IMR-90 (cell line): Measurements from ENCODE around the gene KLRC3. TPM values are rescaled to one million over a fixed set of nuclear protein-coding genes. Genes with fewer than 3 reads are reported as not detected.

Source experiments
- ATAC-seq: fragments of 200-7000 bp; cut with Tn5 transposase; 2 replicates; pipeline ENCODE4 v1.9.1; 2020; ENCODE audit warnings: low read depth, mild to moderate bottlenecking, moderate library complexity
- BruUV-seq: library from RNA; stranded (reverse); fragments of 400-500 nt; replicated peaks from 2 replicates; lab custom pipeline; 2021; lab: Mats Ljungman, UMichigan
- CTCF ChIA-PET: fragments of 300-600 bp; formaldehyde crosslinking; extraction: SDS; loops from one replicate; lab custom pipeline; 2021; ENCODE audit warnings: antibody characterized with exemption; lab: Yijun Ruan, JAX
- POLR2A ChIA-PET: fragments of 300-600 bp; sonication (Branson Sonifier 250); formaldehyde crosslinking; loops from one replicate; lab custom pipeline; 2022; ENCODE audit warnings: antibody characterized with exemption; ENCODE audit not compliant: unreplicated experiment; lab: Charles Lee
- DNase-seq: peaks from one replicate; pipeline ENCODE4 v3.0.0; 2013
- H2AFZ ChIP-seq: replicated peaks from 2 replicates; pipeline ENCODE3; 2013; ENCODE audit warnings: low read length, mild to moderate bottlenecking; ENCODE audit not compliant: poor library complexity
- H2AK5ac ChIP-seq: 2 replicates; pipeline ENCODE4 v1.6.1; 2013; ENCODE audit warnings: low read depth, low read length, inconsistent platforms
- H2AK9ac ChIP-seq: replicated peaks from 2 replicates; pipeline ENCODE3; 2013; ENCODE audit warnings: mild to moderate bottlenecking, low read depth, low read length, moderate library complexity; ENCODE audit not compliant: poor library complexity
- H2BK120ac ChIP-seq: 2 replicates; pipeline ENCODE4 v1.6.1; 2013; ENCODE audit warnings: low read depth, low read length, inconsistent platforms
- H2BK15ac ChIP-seq: 3 replicates; pipeline ENCODE4 v1.6.1; 2013; ENCODE audit warnings: low read depth, low read length, inconsistent platforms
- H2BK20ac ChIP-seq: 2 replicates; pipeline ENCODE4 v1.6.1; 2013; ENCODE audit warnings: low read depth, mild to moderate bottlenecking, inconsistent platforms, low read length, moderate library complexity
- H2BK5ac ChIP-seq: 2 replicates; pipeline ENCODE4 v1.6.1; 2013; ENCODE audit warnings: mild to moderate bottlenecking, low read depth, low read length, inconsistent platforms; ENCODE audit not compliant: poor library complexity, severe bottlenecking
- H3K14ac ChIP-seq: replicated peaks from 2 replicates; pipeline ENCODE4 v1.6.1; 2013; ENCODE audit warnings: low read depth, low read length, inconsistent platforms
- H3K18ac ChIP-seq: 2 replicates; pipeline ENCODE4 v1.6.1; 2013; ENCODE audit warnings: low read depth, low read length, control low read depth
- H3K23ac ChIP-seq: 2 replicates; pipeline ENCODE4 v1.6.1; 2013; ENCODE audit warnings: low read depth, low read length, inconsistent platforms
- H3K27ac ChIP-seq: 2 replicates; pipeline ENCODE4 v1.5.1; 2013; ENCODE audit warnings: mild to moderate bottlenecking, control low read depth, low read length; ENCODE audit not compliant: insufficient read depth
- H3K27me3 ChIP-seq: 2 replicates; pipeline ENCODE4 v1.6.1; 2013; ENCODE audit warnings: low read length; ENCODE audit not compliant: control insufficient read depth, insufficient read depth
- H3K36me3 ChIP-seq: 2 replicates; pipeline ENCODE4 v1.6.1; 2013; ENCODE audit warnings: low read length, mixed read lengths; ENCODE audit not compliant: control insufficient read depth, insufficient read depth
- H3K4ac ChIP-seq: 2 replicates; pipeline ENCODE4 v1.6.1; 2013; ENCODE audit warnings: low read depth, low read length, inconsistent platforms
- H3K4me1 ChIP-seq: 2 replicates; pipeline ENCODE4 v1.6.1; 2013; ENCODE audit warnings: low read length, mixed read lengths; ENCODE audit not compliant: control insufficient read depth, insufficient read depth
- H3K4me2 ChIP-seq: 2 replicates; pipeline ENCODE4 v1.6.1; 2013; ENCODE audit warnings: low read depth, mild to moderate bottlenecking, control low read depth, low read length, moderate library complexity
- H3K4me3 ChIP-seq: 2 replicates; pipeline ENCODE4 v1.5.1; 2013; ENCODE audit warnings: low read depth, mild to moderate bottlenecking, control low read depth, low read length, moderate library complexity; ENCODE audit not compliant: insufficient read depth
- H3K56ac ChIP-seq: 2 replicates; pipeline ENCODE4 v1.6.1; 2013; ENCODE audit warnings: low read length, inconsistent platforms; ENCODE audit not compliant: insufficient read depth; ENCODE audit errors: extremely low read depth
- H3K79me1 ChIP-seq, 2 experiments: 2 replicates each; pipeline ENCODE4 v1.6.1; 2013; ENCODE audit warnings: low read length in 2 of 2, inconsistent platforms in 1 of 2, low read depth in 1 of 2
- H3K9ac ChIP-seq: 2 replicates; pipeline ENCODE4 v1.6.1; 2013; ENCODE audit warnings: low read depth, low read length, control low read depth
- H3K9me1 ChIP-seq: 2 replicates; pipeline ENCODE4 v1.6.1; 2013; ENCODE audit warnings: low read length, inconsistent platforms; ENCODE audit not compliant: insufficient read depth
- H3K9me3 ChIP-seq: 2 replicates; pipeline ENCODE4 v1.6.1; 2013; ENCODE audit warnings: low read length; ENCODE audit not compliant: control insufficient read depth, insufficient read depth
- H4K20me1 ChIP-seq: 2 replicates; pipeline ENCODE4 v1.6.1; 2013; ENCODE audit warnings: low read length, inconsistent platforms; ENCODE audit not compliant: insufficient read depth
- H4K5ac ChIP-seq: 2 replicates; pipeline ENCODE4 v1.6.1; 2013; ENCODE audit warnings: mild to moderate bottlenecking, low read depth, low read length, control low read depth
- H4K8ac ChIP-seq, 2 experiments: 2 replicates each; pipeline ENCODE4 v1.6.1; 2013; ENCODE audit warnings: low read depth in 2 of 2, low read length in 2 of 2, control low read depth in 1 of 2, inconsistent platforms in 1 of 2
- H4K91ac ChIP-seq: 2 replicates; pipeline ENCODE4 v1.6.1; 2013; ENCODE audit warnings: low read depth, low read length, inconsistent platforms; ENCODE audit not compliant: insufficient read depth
- BHLHE40 ChIP-seq: fragments of 150-350 bp; IDR thresholded peaks from 2 replicates; pipeline ENCODE4 v1.6.1; 2016; ENCODE audit warnings: mild to moderate bottlenecking, low read depth, low read length
- CEBPB ChIP-seq: IDR thresholded peaks from 2 replicates; pipeline ENCODE4 v1.6.1; 2012; ENCODE audit warnings: low read depth, low read length, improper control_type of control experiment
- CHD1 ChIP-seq: IDR thresholded peaks from 2 replicates; pipeline ENCODE4 v1.6.1; 2012; ENCODE audit warnings: low read depth, low read length, improper control_type of control experiment
- ELK1 ChIP-seq: fragments of 150-350 bp; IDR thresholded peaks from 2 replicates; pipeline ENCODE4 v1.6.1; 2016; ENCODE audit warnings: low read depth, mild to moderate bottlenecking, low read length, moderate library complexity, borderline replicate concordance
- FOS ChIP-seq: fragments of 150-350 bp; IDR thresholded peaks from 2 replicates; pipeline ENCODE4 v1.6.1; 2016; ENCODE audit warnings: low read depth, low read length
- MAFK ChIP-seq: IDR thresholded peaks from 2 replicates; pipeline ENCODE4 v1.6.1; 2012; ENCODE audit warnings: low read depth, low read length, improper control_type of control experiment
- MAZ ChIP-seq: IDR thresholded peaks from 2 replicates; pipeline ENCODE4 v1.6.1; 2012; ENCODE audit warnings: low read depth, mild to moderate bottlenecking, low read length, improper control_type of control experiment, moderate library complexity, borderline replicate concordance
- MXI1 ChIP-seq: IDR thresholded peaks from 2 replicates; pipeline ENCODE4 v1.6.1; 2012; ENCODE audit warnings: low read depth, mild to moderate bottlenecking, low read length, moderate library complexity, borderline replicate concordance
- NFE2L2 ChIP-seq: fragments of 150-350 bp; IDR thresholded peaks from 2 replicates; pipeline ENCODE4 v1.6.1; 2016; ENCODE audit warnings: low read depth, mild to moderate bottlenecking, low read length
- POLR2A ChIP-seq: IDR thresholded peaks from 2 replicates; pipeline ENCODE4 v1.6.1; 2012; ENCODE audit warnings: mild to moderate bottlenecking, low read depth, low read length
- RAD21 ChIP-seq: IDR thresholded peaks from 2 replicates; pipeline ENCODE4 v1.6.1; 2012; ENCODE audit warnings: low read length, improper control_type of control experiment
- RCOR1 ChIP-seq: IDR thresholded peaks from 2 replicates; pipeline ENCODE4 v1.6.1; 2012; ENCODE audit warnings: mild to moderate bottlenecking, low read length, improper control_type of control experiment; ENCODE audit not compliant: insufficient replicate concordance
- RFX5 ChIP-seq: IDR thresholded peaks from 2 replicates; pipeline ENCODE4 v1.8.0; 2012; ENCODE audit warnings: low read depth, mild to moderate bottlenecking, low read length, moderate library complexity
- SMC3 ChIP-seq: fragments of 150-350 bp; IDR thresholded peaks from 2 replicates; pipeline ENCODE4 v1.6.1; 2016; ENCODE audit warnings: low read depth, mild to moderate bottlenecking, antibody characterized with exemption, low read length, moderate library complexity
- dilution Hi-C: fragments of 300-500 bp; cut with HindIII; formaldehyde crosslinking; loops from one replicate; pipeline ENCODE4 v1.14.3; 2018; ENCODE audit warnings: low sequenced_read_pairs; ENCODE audit not compliant: unreplicated experiment
- in situ Hi-C: fragments of 300-500 bp; cut with MboI; formaldehyde crosslinking; loops from 3 replicates; pipeline ENCODE4 v1.14.3; 2019; ENCODE audit warnings: low sequenced_read_pairs, inconsistent platforms, mixed read lengths
- intact Hi-C: fragments of 100-400 bp; cut with micrococcal nuclease; formaldehyde crosslinking; loops from 2 replicates; pipeline ENCODE4 v1.10.0; 2022
- polyA plus RNA-seq, 3 experiments: library from polyadenylated mRNA; depleted of rRNA; stranded (reverse); fragments of >200 nt; gene quantifications; 2 replicates each; pipeline ENCODE4 v1.2.3, GENCODE V29; 2012; ENCODE audit warnings: low replicate concordance in 1 of 3
- total RNA-seq: library from RNA; depleted of rRNA; stranded (reverse); fragments of >200 nt; gene quantifications from 2 replicates; pipeline ENCODE4 v1.2.3, GENCODE V29; 2012
- TF ChIP-seq, protein P1 (sequence below): fragments of 150-350 bp; IDR thresholded peaks from 2 replicates; pipeline ENCODE4 v1.6.1; 2017; ENCODE audit warnings: mild to moderate bottlenecking, antibody characterized with exemption, low read length, low read depth
- TF ChIP-seq, protein P2 (sequence below): conservative IDR thresholded peaks from 2 replicates; pipeline ENCODE4 v1.5.1; 2012; ENCODE audit warnings: mild to moderate bottlenecking, low read depth, low read length, improper control_type of control experiment

Gene KLRC3
- total and polyA plus RNA-seq, 2 of the 4 experiments (the other 2 are of a cell fraction), result not detected

- Histone ChIP-seq H3K9ac (no peak overlapping the region), H2AFZ (no peak overlapping the region), H3K27ac (no peak overlapping the region), H3K4me1 (no peaks in the 10 kb centered on the region), H3K4me3 (no peak overlapping the region), H3K23ac (no peak overlapping the region), H4K20me1 (no peaks in the 10 kb centered on the region), H3K79me1 (no peaks in the 10 kb centered on the region), H2AK5ac (no peak overlapping the region), H3K9me3 (peaks cover 3% of the 10 kb centered on the region; the same call in 1 of the 2 replicates), H3K18ac (no peak overlapping the region), H3K14ac (no peak overlapping the region), H4K5ac (no peak overlapping the region), H2BK15ac (no peak overlapping the region), H3K36me3 (no peaks in the 10 kb centered on the region), H3K4ac (no peak overlapping the region), H3K27me3 (peaks cover 3% of the 10 kb centered on the region), H2AK9ac (no peak overlapping the region), H2BK20ac (no peak overlapping the region), H3K4me2 (no peak overlapping the region), H2BK120ac (no peak overlapping the region), H4K8ac (no peak overlapping the region), H4K91ac (no peak overlapping the region), H3K9me1 (no peaks in the 10 kb centered on the region), H3K56ac (no peak overlapping the region), H2BK5ac (no peak overlapping the region)
- in situ Hi-C loops, result no loop called here
- intact Hi-C loops, result loop anchor here (10.0 kb wide), 1 partner anchor 50 kb away; the partner anchor contains the start of gene KLRC1
- BruUV-seq, result no TSS peak
- POLR2A ChIA-PET, result no interaction called here
- dilution Hi-C loops, result no loop called here
- TF ChIP-seq FOS (no peak), RAD21 (no peak), POLR2A (no peak), RCOR1 (no peak), MAFK (no peak), ELK1 (no peak), BHLHE40 (no peak), MXI1 (no peak), NFE2L2 (no peak), MAZ (no peak), SMC3 (no peak), RFX5 (no peak), CEBPB (no peak), CHD1 (no peak)
- TF ChIP-seq, protein P1, sequence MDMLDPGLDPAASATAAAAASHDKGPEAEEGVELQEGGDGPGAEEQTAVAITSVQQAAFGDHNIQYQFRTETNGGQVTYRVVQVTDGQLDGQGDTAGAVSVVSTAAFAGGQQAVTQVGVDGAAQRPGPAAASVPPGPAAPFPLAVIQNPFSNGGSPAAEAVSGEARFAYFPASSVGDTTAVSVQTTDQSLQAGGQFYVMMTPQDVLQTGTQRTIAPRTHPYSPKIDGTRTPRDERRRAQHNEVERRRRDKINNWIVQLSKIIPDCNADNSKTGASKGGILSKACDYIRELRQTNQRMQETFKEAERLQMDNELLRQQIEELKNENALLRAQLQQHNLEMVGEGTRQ, result no peak
- TF ChIP-seq, protein P2, sequence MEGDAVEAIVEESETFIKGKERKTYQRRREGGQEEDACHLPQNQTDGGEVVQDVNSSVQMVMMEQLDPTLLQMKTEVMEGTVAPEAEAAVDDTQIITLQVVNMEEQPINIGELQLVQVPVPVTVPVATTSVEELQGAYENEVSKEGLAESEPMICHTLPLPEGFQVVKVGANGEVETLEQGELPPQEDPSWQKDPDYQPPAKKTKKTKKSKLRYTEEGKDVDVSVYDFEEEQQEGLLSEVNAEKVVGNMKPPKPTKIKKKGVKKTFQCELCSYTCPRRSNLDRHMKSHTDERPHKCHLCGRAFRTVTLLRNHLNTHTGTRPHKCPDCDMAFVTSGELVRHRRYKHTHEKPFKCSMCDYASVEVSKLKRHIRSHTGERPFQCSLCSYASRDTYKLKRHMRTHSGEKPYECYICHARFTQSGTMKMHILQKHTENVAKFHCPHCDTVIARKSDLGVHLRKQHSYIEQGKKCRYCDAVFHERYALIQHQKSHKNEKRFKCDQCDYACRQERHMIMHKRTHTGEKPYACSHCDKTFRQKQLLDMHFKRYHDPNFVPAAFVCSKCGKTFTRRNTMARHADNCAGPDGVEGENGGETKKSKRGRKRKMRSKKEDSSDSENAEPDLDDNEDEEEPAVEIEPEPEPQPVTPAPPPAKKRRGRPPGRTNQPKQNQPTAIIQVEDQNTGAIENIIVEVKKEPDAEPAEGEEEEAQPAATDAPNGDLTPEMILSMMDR, result no peak
- ATAC-seq, result no peak
- DNase-seq, result no peak
- CTCF ChIA-PET, result no interaction called here
Observed at GRCh38 chr12:10404798-10405197, 15.6 kb downstream of the KLRC3 start.
